SU-DHL-6 (cell line): ENCODE results near the gene ICAM1.

Experiments
- H2AFZ ChIP-seq: fragments of 200-600 bp; sonication (generic); 2 replicates; pipeline ENCODE4 v1.6.1; 2014; ENCODE audit warnings: low read depth, mild to moderate bottlenecking, moderate library complexity, mixed read lengths, antibody characterized with exemption, low read length; ENCODE audit not compliant: severe bottlenecking
- H3F3A ChIP-seq: fragments of 200-600 bp; shearing (Covaris generic); 2 replicates; pipeline ENCODE4 v1.6.0; 2016; ENCODE audit warnings: antibody characterized with exemption, mild to moderate bottlenecking; ENCODE audit not compliant: insufficient read depth
- H3K27ac ChIP-seq: fragments of 200-600 bp; sonication (generic); 2 replicates; pipeline ENCODE4 v1.5.1; 2016; ENCODE audit warnings: low read depth, mild to moderate bottlenecking, low read length, moderate library complexity, mixed read lengths
- H3K27me3 ChIP-seq: fragments of 200-600 bp; sonication (generic), shearing (Covaris generic); 2 replicates; pipeline ENCODE4 v1.6.0; 2014; ENCODE audit warnings: mild to moderate bottlenecking, low read length
- H3K36me3 ChIP-seq: fragments of 200-600 bp; sonication (generic); 2 replicates; pipeline ENCODE4 v1.6.1; 2014; ENCODE audit warnings: mild to moderate bottlenecking, low read length, mixed read lengths
- H3K4me2 ChIP-seq: fragments of 300-600, 200-600 bp; shearing (Covaris generic), sonication (generic); 2 replicates; pipeline ENCODE4 v1.6.0; 2014; ENCODE audit warnings: low read length, low read depth, mild to moderate bottlenecking; ENCODE audit not compliant: poor library complexity, severe bottlenecking
- H3K4me3 ChIP-seq: fragments of 200-600 bp; sonication (generic); 2 replicates; pipeline ENCODE4 v1.5.1; 2014; ENCODE audit warnings: antibody characterized with exemption, low read length, mild to moderate bottlenecking, mixed read lengths; ENCODE audit not compliant: insufficient read depth, poor library complexity, severe bottlenecking
- H3K79me2 ChIP-seq: fragments of 200-600 bp; sonication (generic); 2 replicates; pipeline ENCODE4 v1.6.1; 2014; ENCODE audit warnings: mild to moderate bottlenecking, low read length, moderate library complexity; ENCODE audit not compliant: insufficient read depth
- H3K9ac ChIP-seq: fragments of 200-600 bp; sonication (generic); 2 replicates; pipeline ENCODE4 v1.7.0; 2014; ENCODE audit warnings: mild to moderate bottlenecking, low read length
- H3K9me2 ChIP-seq: fragments of 200-600 bp; sonication (generic); replicated peaks from 2 replicates; pipeline ENCODE4 v1.6.1; 2014; ENCODE audit warnings: low read length; ENCODE audit not compliant: insufficient read depth
- H3K9me3 ChIP-seq: fragments of 200-600 bp; sonication (generic); 2 replicates; pipeline ENCODE4 v1.6.1; 2014; ENCODE audit warnings: low read length, mixed read lengths; ENCODE audit not compliant: insufficient read depth
- H4K20me1 ChIP-seq: fragments of 200-600 bp; sonication (generic); 2 replicates; pipeline ENCODE4 v1.6.1; 2014; ENCODE audit warnings: low read depth, mild to moderate bottlenecking, antibody characterized with exemption, low read length, moderate library complexity, mixed read lengths
- CTCF ChIP-seq: fragments of 200-600 bp; sonication (generic); IDR thresholded peaks from one replicate; pipeline ENCODE4 v1.5.1; 2017; ENCODE audit warnings: antibody characterized with exemption, mild to moderate bottlenecking, low read length, moderate library complexity; ENCODE audit not compliant: insufficient read depth, poor library complexity, severe bottlenecking
- EZH2phosphoT487 ChIP-seq: fragments of 200-600 bp; sonication (generic), shearing (Covaris generic); conservative IDR thresholded peaks from 2 replicates; pipeline ENCODE4 v1.6.1; 2018; ENCODE audit warnings: mild to moderate bottlenecking, antibody characterized with exemption, low read length, moderate library complexity, mixed read lengths

The ICAM1 gene

GRCh38 chr19:10245189-10245939, 25.6 kb upstream of the ICAM1 start:
- Histone ChIP-seq H3F3A (peaks cover 78% of the 10 kb centered on the region), H3K9me2 (no peaks in the 10 kb centered on the region), H3K27me3 (no peaks in the 10 kb centered on the region), H3K27ac (peak overlapping the region; percentile 100), H2AFZ (no peak overlapping the region), H3K9me3 (peaks cover 3% of the 10 kb centered on the region; the same call in 1 of the 2 replicates), H4K20me1 (no peaks in the 10 kb centered on the region), H3K9ac (peak overlapping the region; percentile 58), H3K4me2 (peak overlapping the region; percentile 41), H3K4me3 (no peak overlapping the region), H3K36me3 (no peaks in the 10 kb centered on the region), H3K79me2 (no peaks in the 10 kb centered on the region)
- TF ChIP-seq EZH2phosphoT487 (no peak), CTCF (no peak)

GRCh38 chr19:10246511-10246910, 24.4 kb upstream of the ICAM1 start:
- Histone ChIP-seq H2AFZ (no peak overlapping the region), H3K9ac (peak overlapping the region; percentile 58), H3K36me3 (no peaks in the 10 kb centered on the region), H4K20me1 (no peaks in the 10 kb centered on the region), H3K4me3 (no peak overlapping the region), H3K27ac (peak overlapping the region; percentile 100), H3K4me2 (peak overlapping the region; percentile 41), H3K9me3 (no peaks in the 10 kb centered on the region), H3K9me2 (no peaks in the 10 kb centered on the region), H3K27me3 (no peaks in the 10 kb centered on the region), H3F3A (peaks cover 73% of the 10 kb centered on the region), H3K79me2 (no peaks in the 10 kb centered on the region)
- TF ChIP-seq EZH2phosphoT487 (no peak), CTCF (no peak)

GRCh38 chr19:10251792-10252694, 18.9 kb upstream of the ICAM1 start, which contains the start of gene MRPL4:
MRPL4 (plus strand) TSS chr19:10252214; CDS start chr19:10252254, 40 bp downstream.
- Histone ChIP-seq H3K9me3 (no peaks in the 10 kb centered on the region), H3K79me2 (peaks cover 24% of the 10 kb centered on the region)

More at GRCh38 chr19:10251792-10252694, 18.9 kb upstream of the ICAM1 start, which contains the start of gene MRPL4:
- Histone ChIP-seq H4K20me1 (no peaks in the 10 kb centered on the region), H3K27ac (peak within 1 kb of the TSS; percentile 67), H3K4me2 (peak within 1 kb of the TSS; percentile 87), H3K4me3 (peak within 1 kb of the TSS; percentile 87), H3K9ac (peak within 1 kb of the TSS; percentile 87), H3F3A (peaks cover 22% of the 10 kb centered on the region), H2AFZ (peak within 1 kb of the TSS; percentile 89), H3K9me2 (no peaks in the 10 kb centered on the region), H3K36me3 (0 out of 2 replicates have a peak, but pooled peaks cover 3% of the 10 kb centered on the region), H3K27me3 (no peaks in the 10 kb centered on the region)
- TF ChIP-seq CTCF (no peak), EZH2phosphoT487 (no peak)
